Esophagus muscularis mucosa (tissue), 4 donors: ENCODE data around the gene EVL.

ENCODE experiments used
- EP300 ChIP-seq: sonication (generic); formaldehyde crosslinking; IDR thresholded peaks from one replicate; pipeline ENCODE4 v1.6.1; 2017; ENCODE audit warnings: antibody characterized with exemption
- POLR2A ChIP-seq: fragments of 450-650 bp; IDR thresholded peaks from one replicate; pipeline ENCODE4 v1.6.1; 2017; ENCODE audit warnings: antibody characterized with exemption, moderate library complexity, mild to moderate bottlenecking, low read depth
- POLR2AphosphoS5 ChIP-seq, 2 donors: sonication (generic); formaldehyde crosslinking; IDR thresholded peaks; one replicate each; pipeline ENCODE4 v1.6.1; 2017; ENCODE audit warnings: antibody characterized with exemption in 2 of 2
- TF ChIP-seq, protein P1 (sequence below), 3 experiments: fragments of 200-600 bp in 2 of 3; fragments of 450-650 bp in 1 of 3; sonication (generic) in 2 of 3; IDR thresholded peaks; one replicate each; pipeline ENCODE4 v1.5.1; 2017 to 2019; ENCODE audit warnings: antibody characterized with exemption in 3 of 3, mild to moderate bottlenecking in 2 of 3, moderate library complexity in 1 of 3

DNA sequence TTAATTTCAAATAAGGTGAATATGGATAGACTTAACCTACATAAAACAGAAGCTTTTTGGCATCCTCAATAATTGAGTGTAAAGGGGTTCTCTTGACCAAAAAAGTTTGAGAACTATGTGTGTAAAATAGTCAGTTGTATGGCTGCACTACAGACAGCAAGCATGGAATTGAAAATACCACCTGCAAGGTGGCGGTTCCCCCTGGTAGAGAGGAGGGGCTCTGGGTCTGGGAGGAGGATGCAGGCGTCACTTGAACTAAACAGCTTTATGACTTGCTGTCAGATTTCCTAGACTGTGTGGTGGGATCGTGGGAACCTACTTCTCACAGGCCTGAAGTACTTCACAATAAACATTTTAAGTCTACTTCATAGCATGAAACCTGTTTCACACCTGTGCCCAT lies 6.3 kb downstream of the EVL start:
- TF ChIP-seq, protein P1, sequence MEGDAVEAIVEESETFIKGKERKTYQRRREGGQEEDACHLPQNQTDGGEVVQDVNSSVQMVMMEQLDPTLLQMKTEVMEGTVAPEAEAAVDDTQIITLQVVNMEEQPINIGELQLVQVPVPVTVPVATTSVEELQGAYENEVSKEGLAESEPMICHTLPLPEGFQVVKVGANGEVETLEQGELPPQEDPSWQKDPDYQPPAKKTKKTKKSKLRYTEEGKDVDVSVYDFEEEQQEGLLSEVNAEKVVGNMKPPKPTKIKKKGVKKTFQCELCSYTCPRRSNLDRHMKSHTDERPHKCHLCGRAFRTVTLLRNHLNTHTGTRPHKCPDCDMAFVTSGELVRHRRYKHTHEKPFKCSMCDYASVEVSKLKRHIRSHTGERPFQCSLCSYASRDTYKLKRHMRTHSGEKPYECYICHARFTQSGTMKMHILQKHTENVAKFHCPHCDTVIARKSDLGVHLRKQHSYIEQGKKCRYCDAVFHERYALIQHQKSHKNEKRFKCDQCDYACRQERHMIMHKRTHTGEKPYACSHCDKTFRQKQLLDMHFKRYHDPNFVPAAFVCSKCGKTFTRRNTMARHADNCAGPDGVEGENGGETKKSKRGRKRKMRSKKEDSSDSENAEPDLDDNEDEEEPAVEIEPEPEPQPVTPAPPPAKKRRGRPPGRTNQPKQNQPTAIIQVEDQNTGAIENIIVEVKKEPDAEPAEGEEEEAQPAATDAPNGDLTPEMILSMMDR (IDR thresholded peaks at IDR 0.05), result no peak
- TF ChIP-seq POLR2AphosphoS5 (IDR thresholded peaks at IDR 0.05) (no peak), EP300 (no peak), POLR2A (no peak)
